Epithelial cell of proximal tubule (primary cell): Measurements from ENCODE around the gene GABARAP. TPM values are rescaled to one million over a fixed set of nuclear protein-coding genes. Genes with fewer than 3 reads are reported as not detected.

Experiments
- DNase-seq: peaks from one replicate; pipeline ENCODE4 v3.0.0-alpha.2; 2011; ENCODE audit warnings: low read depth
- H3K4me3 ChIP-seq: 2 replicates; pipeline ENCODE4 v1.5.1; 2011; ENCODE audit warnings: low read depth, mild to moderate bottlenecking, low read length
- CTCF ChIP-seq: conservative IDR thresholded peaks from 2 replicates; pipeline ENCODE4 v1.5.1; 2012; ENCODE audit warnings: low read depth, mild to moderate bottlenecking, low read length
- total RNA-seq: library from RNA; depleted of rRNA; stranded (reverse); fragments of >200 nt; gene quantifications from 2 replicates; pipeline ENCODE4 v1.2.3, GENCODE V29; 2015

Gene GABARAP
- total RNA-seq, 1 donor from 2014 or later: 570 TPM

- no peak for TF ChIP-seq CTCF
- no peak for DNase-seq
- no peak overlapping the region for H3K4me3 ChIP-seq
Observed at GRCh38 chr17:7208754-7209460, 33.3 kb downstream of the GABARAP start.

GRCh38 chr17:7208027-7208571, 34.1 kb downstream of the GABARAP start:
- DNase-seq: no peak
- TF ChIP-seq CTCF: no peak

GRCh38 chr17:7207120-7208001, 34.9 kb downstream of the GABARAP start:
- DNase-seq: no peak
- no peak overlapping the region for H3K4me3 ChIP-seq
- TF ChIP-seq CTCF: no peak

More at GRCh38 chr17:7208027-7208571, 34.1 kb downstream of the GABARAP start:
- no peak overlapping the region for H3K4me3 ChIP-seq

- peak overlapping the region; percentile 50 for H3K4me3 ChIP-seq
- TF ChIP-seq CTCF: no peak
- no peak for DNase-seq
Observed at GRCh38 chr17:7205561-7205960, 36.7 kb downstream of the GABARAP start.

GRCh38 chr17:7204828-7205461, 37.3 kb downstream of the GABARAP start:
- no peak for DNase-seq
- TF ChIP-seq CTCF: no peak
- peak overlapping the region; percentile 50 for H3K4me3 ChIP-seq

- no peak overlapping the region for H3K4me3 ChIP-seq
- TF ChIP-seq CTCF: no peak
- no peak for DNase-seq
Observed at GRCh38 chr17:7204336-7204735, 37.9 kb downstream of the GABARAP start.
